Ishikawa (cell line): ENCODE measurements around the gene FBXW8.

Source experiments
- CEBPB ChIP-seq: IDR thresholded peaks from 2 replicates; pipeline ENCODE4 v1.6.1; 2012
- CREB1 ChIP-seq: IDR thresholded peaks from 2 replicates; pipeline ENCODE4 v1.6.1; 2012; ENCODE audit warnings: low read depth
- EGR1 ChIP-seq: IDR thresholded peaks from 2 replicates; pipeline ENCODE4 v1.6.1; 2012
- EP300 ChIP-seq: IDR thresholded peaks from 2 replicates; pipeline ENCODE4 v1.6.1; 2012; ENCODE audit warnings: borderline replicate concordance
- FOXM1 ChIP-seq: IDR thresholded peaks from 2 replicates; pipeline ENCODE4 v1.6.1; 2012; ENCODE audit warnings: low read depth, borderline replicate concordance
- MAX ChIP-seq: IDR thresholded peaks from 2 replicates; pipeline ENCODE4 v1.6.1; 2012
- NFIC ChIP-seq: IDR thresholded peaks from 2 replicates; pipeline ENCODE4 v1.6.1; 2012
- RAD21 ChIP-seq: IDR thresholded peaks from 2 replicates; pipeline ENCODE4 v1.6.1; 2012; ENCODE audit warnings: low read depth
- TAF1 ChIP-seq: IDR thresholded peaks from 2 replicates; pipeline ENCODE4 v1.6.1; 2012; ENCODE audit warnings: low read depth, mild to moderate bottlenecking
- TCF12 ChIP-seq: IDR thresholded peaks from 2 replicates; pipeline ENCODE4 v1.6.1; 2012; ENCODE audit warnings: low read depth
- TEAD4 ChIP-seq: IDR thresholded peaks from 2 replicates; pipeline ENCODE4 v1.6.1; 2012
- USF1 ChIP-seq: IDR thresholded peaks from 2 replicates; pipeline ENCODE4 v1.6.1; 2012
- YY1 ChIP-seq: IDR thresholded peaks from 2 replicates; pipeline ENCODE4 v1.6.1; 2012; ENCODE audit warnings: low read depth
- ZBTB7A ChIP-seq: IDR thresholded peaks from 2 replicates; pipeline ENCODE4 v1.6.1; 2012; ENCODE audit warnings: low read depth
- TF ChIP-seq, protein P1 (sequence below): IDR thresholded peaks from 2 replicates; pipeline ENCODE4 v1.6.1; 2012; ENCODE audit warnings: low read depth, mild to moderate bottlenecking

FBXW8 gene

GRCh38 chr12:117034701-117035151, 124.0 kb downstream of the FBXW8 start:
- TF ChIP-seq RAD21 (no peak), TAF1 (no peak), EP300 (no peak), MAX (no peak), FOXM1 (no peak), ZBTB7A (no peak), TCF12 (no peak), NFIC (no peak), USF1 (no peak), CEBPB (no peak), CREB1 (no peak), YY1 (no peak), TEAD4 (no peak)
- TF ChIP-seq, protein P1, sequence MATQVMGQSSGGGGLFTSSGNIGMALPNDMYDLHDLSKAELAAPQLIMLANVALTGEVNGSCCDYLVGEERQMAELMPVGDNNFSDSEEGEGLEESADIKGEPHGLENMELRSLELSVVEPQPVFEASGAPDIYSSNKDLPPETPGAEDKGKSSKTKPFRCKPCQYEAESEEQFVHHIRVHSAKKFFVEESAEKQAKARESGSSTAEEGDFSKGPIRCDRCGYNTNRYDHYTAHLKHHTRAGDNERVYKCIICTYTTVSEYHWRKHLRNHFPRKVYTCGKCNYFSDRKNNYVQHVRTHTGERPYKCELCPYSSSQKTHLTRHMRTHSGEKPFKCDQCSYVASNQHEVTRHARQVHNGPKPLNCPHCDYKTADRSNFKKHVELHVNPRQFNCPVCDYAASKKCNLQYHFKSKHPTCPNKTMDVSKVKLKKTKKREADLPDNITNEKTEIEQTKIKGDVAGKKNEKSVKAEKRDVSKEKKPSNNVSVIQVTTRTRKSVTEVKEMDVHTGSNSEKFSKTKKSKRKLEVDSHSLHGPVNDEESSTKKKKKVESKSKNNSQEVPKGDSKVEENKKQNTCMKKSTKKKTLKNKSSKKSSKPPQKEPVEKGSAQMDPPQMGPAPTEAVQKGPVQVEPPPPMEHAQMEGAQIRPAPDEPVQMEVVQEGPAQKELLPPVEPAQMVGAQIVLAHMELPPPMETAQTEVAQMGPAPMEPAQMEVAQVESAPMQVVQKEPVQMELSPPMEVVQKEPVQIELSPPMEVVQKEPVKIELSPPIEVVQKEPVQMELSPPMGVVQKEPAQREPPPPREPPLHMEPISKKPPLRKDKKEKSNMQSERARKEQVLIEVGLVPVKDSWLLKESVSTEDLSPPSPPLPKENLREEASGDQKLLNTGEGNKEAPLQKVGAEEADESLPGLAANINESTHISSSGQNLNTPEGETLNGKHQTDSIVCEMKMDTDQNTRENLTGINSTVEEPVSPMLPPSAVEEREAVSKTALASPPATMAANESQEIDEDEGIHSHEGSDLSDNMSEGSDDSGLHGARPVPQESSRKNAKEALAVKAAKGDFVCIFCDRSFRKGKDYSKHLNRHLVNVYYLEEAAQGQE = no peak

- TF ChIP-seq CREB1 = no peak
- no peak for TF ChIP-seq YY1
- TF ChIP-seq, protein P1 = no peak
- no peak for TF ChIP-seq USF1
- no peak for TF ChIP-seq MAX
- no peak for TF ChIP-seq TEAD4
- TF ChIP-seq NFIC = no peak
- TF ChIP-seq CEBPB = no peak
- TF ChIP-seq FOXM1 = no peak
- no peak for TF ChIP-seq TAF1
Measured at GRCh38 chr12:117035287-117035686, 124.5 kb downstream of the FBXW8 start.

GRCh38 chr12:117036046-117036445, 125.3 kb downstream of the FBXW8 start:
- TF ChIP-seq CEBPB (no peak), USF1 (no peak), TCF12 (no peak), EGR1 (no peak), CREB1 (no peak), MAX (no peak), EP300 (no peak), FOXM1 (no peak), YY1 (no peak), TAF1 (no peak), TEAD4 (no peak), NFIC (no peak), ZBTB7A (no peak), RAD21 (no peak)
- TF ChIP-seq, protein P1 = no peak

GRCh38 chr12:117036547-117036946, 125.8 kb downstream of the FBXW8 start:
- TF ChIP-seq EP300 (no peak), TAF1 (no peak), NFIC (no peak), USF1 (no peak), CREB1 (no peak)
- TF ChIP-seq, protein P1 = no peak
